HG02884 (cell line): ENCODE data around the gene C16orf96.
"Not testable (repeated sequence)": the region's sequence is repeated elsewhere in the genome, so short reads cannot be mapped to it uniquely, and the experiment has no call there.

Experiments
- ATAC-seq: cut with Tn5 transposase; IDR thresholded peaks from one replicate; pipeline ENCODE4 v1.9.1; 2021; ENCODE audit warnings: mild to moderate bottlenecking, moderate library complexity; ENCODE audit not compliant: unreplicated experiment

C16orf96 gene

GRCh38 chr16:4561596-4561995, 5.5 kb downstream of the C16orf96 start:
- no peak for ATAC-seq

- no peak for ATAC-seq
These were observed 8.6 kb downstream of the C16orf96 start for GRCh38 chr16:4564661-4565267.

DNA sequence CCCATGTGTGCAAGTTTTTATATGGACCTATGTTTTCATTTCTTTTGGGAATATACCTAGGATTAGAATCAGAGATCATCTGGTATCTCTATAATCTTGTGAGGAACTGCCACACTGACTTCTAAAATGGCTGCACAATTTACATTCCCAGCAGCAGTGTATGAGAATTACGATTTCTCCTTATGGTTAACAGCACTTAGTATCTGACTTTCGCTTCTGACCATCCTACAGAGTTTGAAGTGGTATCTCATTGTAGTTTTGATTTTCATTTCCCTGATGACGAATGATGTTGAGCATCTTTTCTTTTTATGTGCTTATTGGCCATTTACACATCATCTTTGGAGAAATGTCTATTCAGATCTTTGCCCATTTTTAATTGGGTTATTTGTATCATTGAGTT, 10.0 kb downstream of the C16orf96 start:
- ATAC-seq, result no peak

- ATAC-seq, result no peak
These were observed 13.9 kb downstream of the C16orf96 start for GRCh38 chr16:4570086-4570485.

DNA sequence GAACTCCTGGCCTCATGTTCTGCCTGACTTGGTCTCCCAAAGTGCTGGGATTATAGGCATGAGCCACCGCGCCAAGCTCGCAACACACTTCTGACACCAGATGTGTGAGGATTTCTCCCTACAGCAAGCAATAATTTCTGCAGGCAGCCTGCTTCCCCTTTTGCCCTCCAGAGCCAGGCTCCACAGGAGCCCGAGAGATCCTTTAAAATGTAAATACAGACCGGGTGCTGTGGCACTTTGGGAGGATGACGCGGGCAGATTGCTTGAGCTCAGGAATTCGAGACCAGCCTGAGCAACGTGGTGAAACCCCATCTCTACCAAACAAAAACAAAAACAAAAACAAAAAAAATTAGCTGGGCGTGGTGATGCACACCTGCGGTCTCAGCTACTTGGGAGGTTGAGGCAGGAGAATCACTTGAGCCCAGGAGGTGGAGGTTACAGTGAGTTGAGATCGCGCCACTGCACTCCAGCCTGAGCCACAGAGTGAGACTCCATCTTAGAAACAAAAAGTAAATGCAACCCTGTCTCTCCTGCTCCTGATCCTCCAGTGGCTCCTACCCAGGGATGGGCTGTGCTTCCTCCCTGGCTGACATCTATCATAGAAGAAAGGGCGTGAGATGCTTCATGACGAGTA, 14.7 kb downstream of the C16orf96 start:
- ATAC-seq, result no peak

DNA sequence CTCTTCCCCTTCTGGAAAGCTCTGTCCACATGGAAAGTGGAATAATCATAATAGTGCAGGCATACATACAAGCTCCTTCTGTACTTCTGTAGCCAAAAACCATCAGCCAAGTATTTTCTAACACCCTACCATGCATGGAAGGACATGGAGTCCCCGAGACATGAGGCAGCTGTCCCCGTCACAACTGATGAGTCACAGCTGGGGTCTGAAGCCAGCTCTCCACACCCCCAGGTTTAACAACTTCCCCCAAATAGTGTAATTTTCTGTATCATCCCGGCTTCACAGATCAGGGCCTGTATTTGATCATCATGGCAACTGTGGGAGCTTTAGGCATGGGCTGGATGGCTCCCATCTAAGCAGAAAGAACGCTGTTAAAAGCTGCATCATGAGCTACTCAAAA, 16.6 kb downstream of the C16orf96 start:
- ATAC-seq, result no peak

GRCh38 chr16:4573926-4574325, 17.8 kb downstream of the C16orf96 start:
- ATAC-seq, result not testable (repeated sequence)

GRCh38 chr16:4574919-4575705, 19.0 kb downstream of the C16orf96 start:
- no peak for ATAC-seq

GRCh38 chr16:4576008-4576407, 19.9 kb downstream of the C16orf96 start:
- ATAC-seq, result no peak

DNA sequence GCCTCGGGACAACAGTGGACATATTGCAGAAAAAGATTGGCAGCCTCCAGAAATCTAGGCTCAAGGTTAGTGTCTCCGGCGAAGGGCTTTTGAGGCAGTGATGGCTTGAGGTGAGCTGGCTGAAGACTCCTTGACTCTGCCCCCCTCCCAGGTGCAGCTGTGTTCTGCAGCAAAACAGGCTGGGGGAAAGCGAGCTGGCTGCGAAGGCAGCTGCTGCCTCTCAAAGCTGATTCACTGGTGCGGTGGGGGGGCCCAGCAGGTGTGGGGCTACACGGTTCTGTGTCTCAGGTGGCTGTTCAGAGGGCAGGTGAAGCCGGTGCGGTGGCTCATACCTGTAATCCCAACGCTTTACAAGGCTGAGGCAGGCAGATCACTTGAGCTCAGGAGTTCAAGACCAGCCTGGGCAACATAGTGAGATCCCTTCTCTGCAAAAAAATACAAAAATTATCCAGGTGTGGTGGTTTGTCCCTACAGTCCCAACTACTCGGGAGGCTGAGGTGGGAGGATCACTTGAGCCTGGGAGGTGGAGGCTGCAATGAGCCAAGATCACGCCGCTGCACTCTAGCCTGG, 22.9 kb downstream of the C16orf96 start:
- no peak for ATAC-seq

- ATAC-seq, result no peak
These were observed 24.1 kb downstream of the C16orf96 start for GRCh38 chr16:4580250-4580649.

- no peak for ATAC-seq
These were observed 27.8 kb downstream of the C16orf96 start for GRCh38 chr16:4583906-4584305.

DNA sequence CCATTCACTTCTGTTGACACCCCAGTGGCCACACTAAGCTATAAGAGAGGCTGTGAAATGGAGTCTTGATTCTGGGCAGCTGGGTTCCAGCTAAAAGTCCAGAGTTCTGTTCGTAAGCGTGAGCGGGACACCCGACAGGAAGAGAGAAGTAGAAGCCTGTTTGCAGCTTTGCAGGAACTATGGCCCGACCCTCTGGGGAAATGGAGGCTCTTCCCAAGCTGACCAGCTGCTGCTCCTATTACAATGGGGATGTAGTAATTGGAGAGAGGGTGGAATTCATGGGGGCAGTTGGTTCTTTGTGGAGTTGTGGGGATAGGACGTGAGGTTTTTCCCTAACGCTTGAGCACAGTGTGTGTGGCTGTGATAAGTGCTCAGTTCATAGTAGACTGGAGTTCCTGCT, 30.2 kb downstream of the C16orf96 start:
- ATAC-seq, result no peak

DNA sequence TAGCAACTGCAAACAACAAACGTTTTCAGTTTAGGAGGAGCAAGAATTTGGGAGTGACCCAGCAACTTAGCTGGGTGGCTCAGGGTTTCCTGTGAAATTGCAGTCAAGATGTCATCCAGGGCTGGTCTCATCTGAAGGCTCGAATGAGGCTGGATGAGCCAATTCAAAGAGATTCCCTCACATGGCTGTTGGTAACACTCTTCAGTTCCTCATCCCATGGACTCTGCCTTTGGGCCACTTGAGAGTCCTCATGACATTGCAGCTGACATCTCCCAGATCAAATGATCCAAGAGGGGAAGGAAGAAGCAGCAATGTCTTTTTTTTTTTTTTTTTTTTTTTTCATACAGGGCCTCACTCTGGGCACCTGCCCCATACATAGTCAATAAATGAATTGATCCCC, 32.2 kb downstream of the C16orf96 start:
- ATAC-seq, result no peak

GRCh38 chr16:4588961-4589360, 32.8 kb downstream of the C16orf96 start:
- no peak for ATAC-seq

DNA sequence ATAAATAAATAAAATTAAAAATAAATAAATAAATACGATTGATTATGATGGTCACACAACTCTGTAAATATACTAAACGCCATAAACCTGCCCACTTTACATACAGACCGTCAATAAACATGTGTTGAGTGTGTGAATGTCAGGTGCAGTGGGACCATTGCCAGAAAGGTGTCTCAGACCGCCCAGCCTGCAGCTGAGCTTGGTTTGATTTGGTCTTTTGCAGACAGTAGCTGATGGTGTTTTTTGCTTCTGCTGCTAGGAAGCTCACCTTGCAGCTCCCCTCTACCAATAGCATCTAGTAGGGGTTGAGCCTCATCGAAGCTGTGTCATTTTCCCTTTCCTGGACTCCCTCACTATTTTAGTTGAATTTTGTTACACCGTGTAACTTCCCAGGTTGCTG, 35.1 kb downstream of the C16orf96 start:
- no peak for ATAC-seq

- ATAC-seq, result no peak
These were observed 35.7 kb downstream of the C16orf96 start for GRCh38 chr16:4591706-4592470.

DNA sequence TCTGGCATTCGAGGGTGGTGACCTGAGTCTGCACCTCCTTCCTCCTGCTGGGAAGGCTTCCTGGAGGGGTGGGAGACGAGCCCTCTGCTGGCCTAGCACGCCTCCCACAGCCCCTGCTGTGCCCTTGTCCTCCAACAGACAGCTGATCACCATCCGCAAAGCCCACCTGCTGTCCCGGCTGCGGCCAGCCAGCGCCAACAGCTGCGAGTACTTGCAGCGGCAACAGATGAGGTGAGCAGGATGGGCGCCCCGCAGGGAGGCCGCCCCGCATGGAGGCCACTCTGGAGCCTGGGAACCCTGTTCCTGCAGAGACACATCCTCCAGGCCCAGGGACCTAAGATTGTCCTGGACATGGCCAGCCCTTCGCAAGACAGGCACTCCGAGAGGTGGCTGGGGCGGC, 36.9 kb downstream of the C16orf96 start:
- no peak for ATAC-seq

- ATAC-seq, result no peak
These were observed 38.6 kb downstream of the C16orf96 start for GRCh38 chr16:4594433-4595410.

DNA sequence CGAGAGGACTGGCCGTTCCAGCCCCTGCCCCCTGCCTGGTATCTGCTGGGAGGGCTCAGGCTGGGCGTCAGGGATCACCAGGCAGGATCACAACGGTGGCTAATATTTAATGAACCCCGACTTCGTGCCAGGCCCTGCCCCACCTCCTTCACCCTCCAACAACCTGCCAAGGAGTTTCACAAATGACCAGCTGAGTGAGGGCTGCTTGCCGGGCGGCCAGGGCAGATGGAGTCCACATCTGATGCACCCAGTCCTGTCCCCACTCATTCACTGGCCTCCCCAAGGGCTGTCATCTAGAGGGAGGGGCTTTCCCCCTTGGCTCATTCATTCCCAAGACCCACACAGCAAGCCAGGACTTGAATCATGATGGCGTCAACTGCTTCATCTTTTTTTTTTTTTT, 41.0 kb downstream of the C16orf96 start:
- ATAC-seq, result no peak
